ENCODE results near the gene LARGE1. TPM values are rescaled to one million over a fixed set of nuclear protein-coding genes. Genes with fewer than 3 reads are reported as not detected.

Gene LARGE1
- total RNA-seq, 1 donor from 2014 or later, result 22.6 TPM

DNA sequence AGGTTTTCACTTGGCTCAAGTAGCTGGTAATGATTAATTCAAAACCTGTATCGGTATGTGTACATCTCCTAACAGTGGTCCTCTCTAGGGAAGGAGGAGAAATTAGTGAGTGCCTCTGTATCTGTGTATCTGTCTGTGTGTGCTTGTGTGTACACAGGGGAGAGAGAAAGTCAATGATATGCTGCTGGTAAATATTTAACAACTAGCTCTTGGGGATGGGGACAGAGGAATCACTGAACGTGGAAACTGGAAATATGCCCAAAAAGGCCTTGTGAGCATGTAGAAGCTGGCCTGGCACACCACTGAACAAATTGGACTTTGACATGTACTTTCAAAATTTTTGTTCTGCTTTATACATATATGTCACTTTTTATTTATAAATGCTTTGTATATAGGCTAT, 648.1 kb downstream of the LARGE1 start:
- DNase-seq (ENCODE audit: low read depth), result no peak

DNA sequence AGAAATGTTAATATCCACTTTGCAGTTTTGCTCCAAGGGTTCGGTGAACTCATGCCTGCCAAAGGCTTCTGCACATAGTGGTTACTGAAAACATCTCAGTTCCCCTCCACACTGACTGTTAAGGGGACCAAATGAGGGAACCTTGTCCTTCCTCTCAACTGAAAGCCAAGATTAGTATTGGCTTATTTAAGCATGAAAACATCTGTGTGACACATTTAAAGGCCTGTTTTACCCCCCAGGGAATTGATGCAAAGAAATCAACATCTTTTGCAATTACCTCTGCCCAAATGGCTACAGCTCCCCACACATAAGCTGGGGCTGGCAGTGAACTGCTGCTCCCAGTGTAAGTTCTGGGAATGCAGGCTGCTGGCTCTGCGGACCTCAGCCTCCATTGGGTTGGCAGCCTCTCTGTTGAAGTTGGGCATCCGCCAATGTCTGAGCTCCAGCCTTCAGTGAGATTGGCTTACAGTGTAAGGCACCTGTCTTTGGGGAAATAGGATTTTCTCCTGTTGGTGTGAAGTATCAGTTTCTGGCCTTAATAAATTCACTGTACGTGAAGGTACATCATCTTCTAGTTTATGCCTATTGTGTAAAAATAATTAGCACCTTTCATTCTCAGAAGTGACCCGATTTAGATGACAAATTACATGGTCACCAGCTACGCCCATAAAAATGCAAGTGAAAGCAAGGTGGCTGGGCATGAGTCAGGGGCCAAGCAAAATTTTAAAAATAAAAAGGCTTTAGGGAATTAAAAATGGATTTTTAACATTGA, 648.7 kb downstream of the LARGE1 start:
- DNase-seq (ENCODE audit: low read depth), result peak; percentile 46

DNA sequence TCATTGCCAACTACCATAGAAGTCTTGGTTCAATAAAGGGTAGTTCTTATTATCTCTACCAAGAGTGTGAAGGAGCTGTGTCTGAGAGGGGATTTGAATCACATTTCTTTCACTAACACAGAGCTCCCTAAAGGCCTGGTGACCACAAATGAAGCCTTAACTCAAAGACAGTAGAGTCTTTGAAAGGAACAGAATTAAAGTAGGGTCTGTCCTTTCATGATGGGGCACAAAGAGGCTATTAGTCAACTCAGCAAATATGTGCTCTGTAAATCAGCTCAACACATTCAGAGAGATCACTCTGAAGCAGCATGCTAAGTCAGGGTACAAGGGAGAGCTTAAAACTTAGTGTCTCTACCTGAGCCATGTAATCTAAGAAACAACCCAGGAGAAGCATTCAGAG, 649.7 kb downstream of the LARGE1 start:
- DNase-seq (ENCODE audit: low read depth), result no peak

DNA sequence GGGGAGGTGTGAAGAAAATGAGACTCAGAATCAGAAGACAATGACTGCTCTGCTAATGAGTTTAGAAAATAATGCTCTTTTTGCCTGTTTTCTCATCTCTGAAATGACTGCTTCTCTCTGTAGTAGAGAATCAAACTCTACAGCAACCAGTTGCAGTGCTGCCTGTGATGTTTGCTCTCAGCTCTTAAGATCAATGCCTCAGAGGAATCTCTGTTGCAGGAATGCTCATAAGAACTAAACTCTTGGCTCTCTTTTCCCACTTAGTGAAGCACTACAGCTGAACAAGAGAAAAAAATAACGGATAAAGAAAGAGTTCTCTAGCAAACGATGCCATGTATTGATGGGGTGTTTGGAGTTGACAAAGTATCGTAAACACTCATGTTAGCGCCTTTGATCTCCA, 658.6 kb downstream of the LARGE1 start:
- no peak for DNase-seq (ENCODE audit: low read depth)

DNA sequence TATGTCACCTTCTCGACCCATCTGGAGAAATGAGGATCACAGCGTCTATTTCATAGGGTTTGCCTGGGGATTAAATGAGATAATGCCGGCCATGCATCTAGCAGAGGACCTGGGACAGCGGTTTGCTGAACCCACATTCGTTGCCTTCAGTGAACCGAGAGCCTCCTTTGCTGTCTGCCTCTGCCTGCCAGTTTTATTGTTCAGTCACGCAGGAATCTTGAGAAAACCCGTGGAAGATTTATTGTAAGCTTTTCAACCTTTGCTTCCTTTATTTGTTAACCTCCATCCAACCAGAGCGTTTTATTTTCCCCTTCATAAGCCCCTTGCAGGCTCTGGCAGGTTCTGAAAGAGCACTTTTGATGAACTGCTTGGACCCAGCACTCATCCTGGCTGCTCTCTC, 659.8 kb downstream of the LARGE1 start:
- no peak for DNase-seq (ENCODE audit: low read depth)

DNA sequence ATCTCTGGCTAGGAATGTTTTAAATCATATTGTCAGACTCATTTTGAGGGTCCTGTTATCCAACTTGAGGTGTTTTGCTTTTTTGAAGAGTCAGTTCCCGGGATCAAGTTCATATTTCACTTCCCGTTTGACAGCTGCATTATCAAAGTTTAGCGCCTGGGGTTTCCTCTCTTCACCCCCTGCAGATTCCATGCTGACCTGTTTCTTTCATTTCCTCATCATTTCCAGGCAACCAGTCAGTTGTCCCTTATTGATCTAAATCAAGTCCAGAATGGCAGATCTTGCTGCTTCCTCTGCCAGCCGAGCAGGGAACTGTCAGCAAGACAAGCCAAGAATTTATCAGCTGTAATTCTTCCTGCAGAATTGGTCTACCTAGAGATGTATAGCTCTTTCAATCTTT, 664.5 kb downstream of the LARGE1 start:
- DNase-seq (ENCODE audit: low read depth), result no peak

DNA sequence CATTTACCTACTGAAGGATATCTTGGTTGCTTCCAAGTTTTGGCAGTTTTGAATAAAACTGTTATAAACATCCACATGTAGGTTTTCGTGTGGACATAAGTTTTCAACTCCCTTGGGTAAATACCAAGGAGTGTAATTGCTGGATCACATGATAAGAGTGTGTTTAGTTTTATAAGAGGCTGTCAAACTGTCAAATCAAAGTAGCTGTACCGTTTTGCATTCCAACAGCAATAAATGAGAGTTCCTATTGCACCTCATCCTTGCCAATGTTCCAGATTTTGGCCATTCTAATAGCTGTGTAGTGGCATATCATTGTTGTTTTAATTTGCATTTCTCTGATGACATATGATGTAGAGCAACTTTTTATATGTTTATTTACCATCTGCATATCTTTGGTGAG, 671.3 kb downstream of the LARGE1 start:
- no peak for DNase-seq (ENCODE audit: low read depth)

DNA sequence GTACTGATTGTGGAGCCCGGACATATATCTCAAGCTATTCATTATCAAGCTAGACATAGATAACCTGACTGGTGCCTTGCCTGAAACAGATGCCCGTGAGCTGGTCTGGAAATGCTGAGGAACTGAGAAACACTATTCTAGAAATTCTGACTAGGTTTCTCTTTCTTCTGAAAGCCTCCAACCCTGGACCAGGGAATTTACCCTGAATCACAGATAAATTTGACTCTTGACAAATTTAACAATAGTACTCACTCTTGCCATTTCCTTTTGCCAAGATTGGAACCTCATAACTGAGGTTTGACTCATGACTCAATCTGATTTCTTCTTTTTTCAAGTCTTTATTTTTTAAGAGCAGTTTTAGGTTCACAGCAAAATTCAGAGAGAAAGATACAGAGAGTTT, 672.5 kb downstream of the LARGE1 start:
- no peak for DNase-seq (ENCODE audit: low read depth)

DNA sequence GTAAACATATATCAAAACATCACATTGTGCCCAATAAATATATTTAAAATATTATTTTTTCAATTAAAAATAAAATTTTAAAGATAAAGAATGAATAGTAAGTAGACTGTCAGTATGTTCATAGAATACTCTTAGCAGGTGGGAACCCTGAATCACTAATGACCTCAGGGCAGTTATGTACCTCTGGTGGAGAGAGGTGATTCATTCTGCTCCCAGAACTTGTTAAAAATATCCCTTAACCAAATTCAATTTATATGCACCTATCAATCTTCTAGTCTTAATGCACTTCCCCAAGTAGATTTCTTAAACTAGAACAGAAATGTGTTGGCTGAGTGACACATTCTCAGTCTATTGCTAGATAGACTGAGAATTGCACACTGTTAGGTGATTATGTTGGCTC, 678.2 kb downstream of the LARGE1 start:
- DNase-seq (ENCODE audit: low read depth), result no peak

DNA sequence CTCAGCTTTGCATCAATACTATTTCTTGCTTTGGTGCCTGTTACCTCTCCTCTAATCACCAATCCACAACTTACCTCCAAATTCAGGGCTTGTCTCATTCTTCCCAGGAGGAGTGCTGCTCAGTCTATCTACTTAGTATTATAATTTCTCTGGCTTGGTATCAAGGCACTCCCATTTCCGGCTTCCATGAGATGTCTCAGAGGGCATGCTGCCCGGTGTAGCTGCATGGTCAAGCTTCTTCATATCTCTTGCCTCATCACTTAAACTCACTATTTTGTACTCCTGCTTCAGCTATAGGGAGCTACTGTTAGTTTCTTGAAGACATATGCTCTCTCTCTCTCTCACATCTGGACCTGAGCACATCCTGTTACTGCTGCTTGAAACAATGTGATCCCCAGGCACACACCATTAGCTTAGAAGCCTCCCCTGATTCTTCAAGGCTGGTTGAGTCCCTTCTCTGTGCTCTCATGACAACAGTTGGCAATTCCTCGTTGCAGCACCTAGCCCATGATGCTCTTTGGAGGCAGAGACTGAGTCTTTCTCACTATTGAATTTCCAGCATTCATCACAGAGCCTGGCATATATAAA, 679.3 kb downstream of the LARGE1 start:
- DNase-seq (ENCODE audit: low read depth), result no peak

DNA sequence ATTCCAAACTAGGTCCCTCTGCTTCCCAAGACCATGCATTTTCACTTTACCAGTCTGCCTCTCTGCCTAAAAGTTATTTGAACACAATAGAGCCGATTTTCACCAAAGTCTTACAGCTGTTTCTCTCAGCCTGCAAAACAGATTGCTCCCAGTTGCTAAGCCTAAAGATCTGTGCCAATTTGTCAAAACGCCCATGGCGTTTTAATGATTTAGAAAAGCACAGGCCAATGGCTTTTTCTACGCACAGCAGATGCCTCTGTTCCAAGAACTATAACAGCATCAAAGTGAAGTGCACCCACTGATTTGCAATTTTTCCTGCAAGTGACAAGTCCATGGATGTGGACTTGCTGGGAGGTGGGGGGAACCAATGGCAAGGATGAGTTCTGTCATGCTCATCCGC, 688.2 kb downstream of the LARGE1 start:
- DNase-seq (ENCODE audit: low read depth), result no peak

DNA sequence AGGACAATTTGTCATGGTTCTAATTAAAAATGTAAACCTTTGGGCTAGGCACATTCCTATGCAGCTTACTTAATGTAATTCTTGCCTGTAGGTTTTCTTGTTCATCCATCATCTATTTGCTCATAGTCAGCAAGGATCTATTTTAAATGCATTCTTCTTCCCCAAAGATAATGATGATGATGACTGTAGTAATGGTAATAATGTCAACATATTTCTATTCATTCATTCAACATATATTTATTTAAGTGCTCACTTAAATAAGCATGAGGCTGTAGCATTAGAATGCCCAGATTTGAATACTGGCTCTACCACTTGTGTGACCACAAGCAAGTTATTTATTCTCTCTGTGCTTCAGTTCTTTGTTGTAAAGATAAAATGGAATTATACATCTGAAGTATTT, 692.5 kb downstream of the LARGE1 start:
- no peak for DNase-seq (ENCODE audit: low read depth)

DNA sequence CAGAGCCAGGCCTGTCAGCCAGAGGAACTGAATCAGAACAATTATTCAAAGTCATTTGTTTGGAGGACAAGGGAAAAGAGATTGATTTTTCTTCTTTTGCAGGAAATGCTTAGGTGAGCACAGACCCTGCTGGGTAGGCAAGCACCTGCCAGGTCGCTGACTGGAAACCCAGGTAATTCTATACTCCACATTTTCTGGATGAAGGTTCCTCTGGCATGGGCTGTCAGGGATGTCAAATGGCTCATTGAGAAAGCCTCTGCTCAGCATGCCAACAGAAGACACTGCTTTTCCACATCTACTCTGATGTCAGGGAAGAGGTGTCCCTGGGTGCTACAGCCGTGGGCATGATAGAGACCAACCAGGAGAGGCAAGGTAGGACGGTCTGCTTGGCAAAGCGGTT, 695.4 kb downstream of the LARGE1 start:
- no peak for DNase-seq (ENCODE audit: low read depth)

Small RNA genes within 50 kb of the gene (microRNA-seq; reads per million reads assigned to microRNA genes)
- not detected for gene MIR4764

All from myocyte (in vitro differentiated cells).